Right cardiac atrium (tissue), 5 donors: ENCODE measurements around the gene SELENON. TPM values are rescaled to one million over a fixed set of nuclear protein-coding genes. Genes with fewer than 3 reads are reported as not detected.

ENCODE experiments used
- ATAC-seq, 2 donors: fragments of 200-7000 bp; cut with Tn5 transposase; one replicate each; pipeline versions ENCODE4 v1.8.0 to v1.9.1; 2020; ENCODE audit warnings: moderate library complexity in 2 of 2, mild to moderate bottlenecking in 1 of 2
- DNase-seq, 3 donors: peaks; one replicate each; pipeline ENCODE4 v3.0.0-alpha.2; 2020
- H3K27ac ChIP-seq: one replicate; pipeline ENCODE4 v1.5.1; 2013; ENCODE audit warnings: mild to moderate bottlenecking, low read length, control low read depth, moderate library complexity
- H3K27me3 ChIP-seq: one replicate; pipeline ENCODE4 v1.6.1; 2013; ENCODE audit not compliant: control insufficient read depth, insufficient read depth
- H3K4me1 ChIP-seq: one replicate; pipeline ENCODE4 v1.6.1; 2013; ENCODE audit warnings: low read length; ENCODE audit not compliant: control insufficient read depth, insufficient read depth
- H3K4me3 ChIP-seq: one replicate; pipeline ENCODE4 v1.5.1; 2013; ENCODE audit warnings: low read length, control low read depth
- H3K9me3 ChIP-seq: one replicate; pipeline ENCODE4 v1.6.1; 2013; ENCODE audit warnings: low read length; ENCODE audit not compliant: control insufficient read depth
- WGBS: extraction: QIAGEN DNeasy Blood & Tissue Kit; methylation state at CpG from one replicate; pipeline ENCODE4 v1.1.7; 2013; 5-methylcytosine and 5-hydroxymethylcytosine counted together
- intact Hi-C, 4 donors: fragments of 100-400 bp; cut with DNase I; formaldehyde crosslinking; loops; one replicate each; pipeline versions ENCODE4 v1.11.0 to v1.14.0; 2022 to 2023
- polyA plus RNA-seq: library from polyadenylated mRNA; stranded (reverse); fragments of 200-250 nt; gene quantifications from one replicate; pipeline ENCODE4 v1.2.3, GENCODE V29; 2013
- total RNA-seq, 4 donors: library from RNA; stranded (reverse); fragmentation: NEBNext Ultra II Directional; extraction: Animal tissue kit (Norgen Biotek cat#: 25700); gene quantifications; one replicate each; pipeline ENCODE4 v1.2.1, GENCODE V29; 2021
- donor health status: healthy with polysubstance abuse.
- donor health status: DM: no; HTN: yes; CAD: no.
- donor health status: DM: no; HTN: no; CAD: no.
- donor health status: DM: no; HTN: yes; CAD: no; lungs with severe emphysema.
- donor health status: DM: yes; HTN: yes; CAD: no.

SELENON gene
- total and polyA plus RNA-seq, 5 donors, result 26.4 to 48.2 (median 37.8) TPM

DNA sequence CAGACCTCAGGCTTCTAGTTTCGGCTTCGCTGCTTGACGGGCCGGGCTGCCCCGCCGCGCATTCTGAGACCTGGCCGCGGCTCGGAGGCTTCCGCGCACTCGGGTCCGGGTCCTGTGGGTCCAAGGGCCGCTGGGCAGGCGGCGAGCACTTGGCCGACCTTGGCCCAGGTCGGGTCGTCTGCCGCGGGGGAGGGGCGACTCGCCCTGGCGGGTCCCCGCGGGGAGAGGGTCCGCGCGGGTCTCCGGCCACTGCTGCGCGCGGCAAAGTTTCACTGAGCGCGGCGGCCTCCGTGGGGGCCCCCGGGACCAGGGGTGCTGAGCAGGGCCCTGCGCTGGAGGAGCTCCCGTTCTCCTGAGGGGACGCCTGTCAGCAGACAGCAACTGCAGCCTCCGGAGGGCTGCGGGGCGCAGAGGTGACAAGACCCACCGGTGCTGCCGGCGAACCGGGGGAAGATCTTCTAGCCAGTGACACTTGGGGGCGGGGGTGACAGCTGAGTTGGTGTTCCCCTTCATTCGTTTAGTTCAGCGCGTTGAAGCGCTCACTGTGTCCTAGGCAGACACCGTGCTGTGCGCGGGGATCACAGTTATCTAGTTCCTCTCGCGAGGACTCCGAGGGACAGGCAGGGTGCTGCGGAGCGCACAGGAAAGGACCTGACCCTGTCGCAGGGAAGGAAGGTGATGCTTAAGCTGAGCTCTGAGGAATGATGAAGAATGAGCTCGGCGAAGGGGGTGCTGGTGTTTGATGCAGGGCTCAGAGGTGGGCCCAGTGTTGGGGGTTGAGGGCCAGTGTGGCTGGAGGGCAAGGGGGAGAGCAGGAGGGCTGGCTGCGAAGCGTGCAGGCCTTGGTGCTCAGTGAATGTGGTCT lies 20.5 kb downstream of the SELENON start:
- Histone ChIP-seq H3K27me3 (no peaks in the 10 kb centered on the region), H3K9me3 (no peaks in the 10 kb centered on the region), H3K4me3 (peak overlapping the region; percentile 88), H3K27ac (peak overlapping the region; percentile 90), H3K4me1 (peaks cover 14% of the 10 kb centered on the region)
- intact Hi-C loops, result no loop called here
- ATAC-seq (peak; percentile 59 to 64), DNase-seq (peak; percentile 54 to 81 (median 71))
- under 1% methylated on average over 67 of the region's 67 CpGs for WGBS

DNA sequence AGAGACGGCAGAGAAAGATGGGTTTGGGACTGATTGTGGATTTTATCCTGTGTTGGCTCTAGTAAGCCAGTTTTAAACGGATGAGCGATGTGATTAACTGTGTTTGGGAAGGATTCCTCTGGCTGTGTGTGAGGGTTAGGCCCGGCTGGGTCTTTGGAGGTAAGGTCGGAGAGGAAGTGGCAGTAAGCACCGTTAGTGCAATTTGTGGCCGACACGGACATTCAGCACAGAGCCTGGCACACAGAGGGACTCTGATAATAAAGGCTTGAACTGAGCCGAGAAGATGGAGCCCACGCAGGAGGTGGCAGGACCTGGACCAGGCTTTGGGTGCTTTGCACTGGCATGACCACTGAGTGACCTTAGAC lies 21.1 kb downstream of the SELENON start:
- WGBS, result 30% methylated on average over 10 of the region's 10 CpGs
- H3K4me3 ChIP-seq, result peak overlapping the region; percentile 88
- H3K9me3 ChIP-seq, result no peaks in the 10 kb centered on the region
- peaks cover 14% of the 10 kb centered on the region for H3K4me1 ChIP-seq
- intact Hi-C loops, result no loop called here
- DNase-seq (no peak), ATAC-seq (no peak)
- peak overlapping the region; percentile 90 for H3K27ac ChIP-seq
- no peaks in the 10 kb centered on the region for H3K27me3 ChIP-seq

DNA sequence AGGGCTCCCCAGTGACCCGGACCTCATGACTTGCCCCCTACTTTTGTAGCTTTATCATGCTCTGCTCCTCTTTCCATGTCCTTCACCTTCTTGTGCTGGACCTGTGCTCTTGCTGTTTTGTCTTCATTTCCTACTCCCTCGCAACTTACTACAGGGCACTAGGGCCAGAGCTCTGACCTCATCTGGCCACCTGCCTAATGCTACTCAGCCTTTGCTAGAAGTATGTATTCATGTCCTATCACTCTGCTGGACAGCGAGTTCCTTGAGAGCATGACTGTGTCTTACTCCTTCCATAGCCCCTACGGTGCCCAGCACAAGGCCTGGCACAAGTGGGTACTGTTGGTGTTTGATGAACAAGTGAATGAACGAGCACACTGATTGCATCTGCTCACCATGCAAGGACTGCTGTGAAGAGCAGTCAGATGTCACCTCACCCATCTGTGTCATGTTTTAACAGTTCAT lies 21.7 kb downstream of the SELENON start:
- H3K27ac ChIP-seq, result peak overlapping the region; percentile 13
- H3K4me1 ChIP-seq, result peaks cover 14% of the 10 kb centered on the region
- no peaks in the 10 kb centered on the region for H3K9me3 ChIP-seq
- peak in 2 of 3 donors; percentile 66 to 76 for DNase-seq
- peak in 1 of 2 donors; percentile 12 for ATAC-seq
- intact Hi-C loops, result no loop called here
- H3K4me3 ChIP-seq, result no peak overlapping the region
- 43% methylated on average over 5 of the region's 5 CpGs for WGBS
- H3K27me3 ChIP-seq, result no peaks in the 10 kb centered on the region

DNA sequence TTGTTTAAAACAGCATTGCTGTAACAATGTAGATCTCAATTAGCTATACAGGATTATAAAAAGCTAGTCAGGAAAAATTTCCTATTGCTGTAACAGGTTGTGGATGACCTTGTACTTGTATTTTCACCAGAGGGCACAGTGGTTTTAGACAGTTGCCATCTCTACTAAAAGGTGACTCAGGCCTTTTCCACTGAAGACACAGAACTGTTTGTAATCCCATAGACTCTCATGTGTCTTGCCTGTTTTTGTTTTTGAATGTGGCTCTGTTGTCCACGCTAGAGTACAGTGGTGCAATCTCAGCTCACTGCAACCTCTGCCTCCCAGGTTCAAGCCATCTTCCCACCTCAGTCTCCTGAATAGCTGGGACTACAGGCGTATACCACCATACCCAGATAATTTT lies 25.6 kb downstream of the SELENON start:
- no peak overlapping the region for H3K27ac ChIP-seq

DNA sequence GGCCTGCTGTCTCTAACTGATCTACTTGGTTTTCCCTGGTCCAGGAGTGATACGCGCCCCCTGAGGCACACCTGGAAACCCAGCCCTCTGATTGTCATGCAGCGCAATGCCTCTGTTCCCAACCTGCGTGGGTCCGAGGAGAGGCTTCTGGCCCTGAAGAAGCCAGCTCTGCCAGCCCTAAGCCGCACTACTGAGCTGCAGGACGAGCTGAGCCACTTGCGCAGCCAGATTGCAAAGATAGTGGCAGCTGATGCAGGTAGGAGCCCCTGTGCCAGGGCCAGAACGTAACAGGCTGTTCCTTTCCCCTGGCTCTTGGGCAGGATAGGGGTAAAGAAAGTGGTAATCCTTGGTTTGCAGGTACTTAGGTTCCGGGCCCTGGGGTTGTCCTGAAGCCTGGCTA lies 26.6 kb downstream of the SELENON start:
- H3K27me3 ChIP-seq, result no peaks in the 10 kb centered on the region
- ATAC-seq (no peak), DNase-seq (no peak)
- no peaks in the 10 kb centered on the region for H3K9me3 ChIP-seq
- WGBS, result 94% methylated on average over 10 of the region's 10 CpGs
- intact Hi-C loops, result no loop called here
- H3K4me3 ChIP-seq, result no peak overlapping the region
- no peak overlapping the region for H3K27ac ChIP-seq
- H3K4me1 ChIP-seq, result peaks cover 4% of the 10 kb centered on the region

More for the DNA sequence above, 25.6 kb downstream of the SELENON start:
- ATAC-seq (no peak), DNase-seq (no peak)
- intact Hi-C loops, result no loop called here
- Histone ChIP-seq H3K4me3 (no peak overlapping the region), H3K9me3 (no peaks in the 10 kb centered on the region), H3K27me3 (no peaks in the 10 kb centered on the region), H3K4me1 (peaks cover 12% of the 10 kb centered on the region)
- WGBS, result 92% methylated on average over 2 of the region's 2 CpGs

DNA sequence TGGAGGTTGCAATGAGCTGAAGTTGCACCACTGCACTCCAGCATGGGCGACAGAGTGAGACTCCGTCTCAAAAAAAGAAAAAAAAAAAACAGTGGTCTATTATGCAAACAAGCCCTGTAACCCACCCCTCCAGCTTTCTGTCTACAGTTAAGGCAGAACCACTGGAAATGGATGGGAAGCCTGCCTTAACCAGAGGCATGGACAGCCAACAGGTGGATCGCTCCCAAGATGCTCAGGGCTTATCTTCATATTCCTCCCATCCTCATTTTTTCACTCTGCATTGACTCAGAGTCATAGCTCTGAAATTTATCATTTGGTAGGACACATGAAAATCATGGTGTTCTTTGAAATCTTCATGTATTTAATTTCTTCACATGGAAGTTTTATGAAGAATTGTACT lies 28.5 kb downstream of the SELENON start:
- intact Hi-C loops, result no loop called here
- H3K27me3 ChIP-seq, result no peaks in the 10 kb centered on the region

DNA sequence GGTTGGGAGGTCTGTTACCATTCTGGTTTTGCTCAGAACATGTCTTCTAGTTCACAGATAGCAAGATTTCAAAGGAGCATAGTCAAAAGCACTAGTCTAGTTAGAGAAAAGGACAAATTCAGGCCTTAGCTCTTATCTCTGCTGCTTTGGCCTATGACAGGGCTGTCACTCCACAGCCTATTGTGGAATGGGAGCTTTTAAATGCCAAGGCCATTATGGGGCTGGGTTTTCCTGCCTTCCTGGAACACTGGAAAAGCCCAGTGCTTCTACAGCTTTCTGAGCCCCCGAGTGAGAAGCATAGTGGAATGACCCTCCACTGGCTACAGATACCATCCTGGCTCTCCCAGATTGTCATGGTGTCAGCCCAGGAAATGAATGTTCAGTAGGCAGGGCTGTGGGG lies 29.1 kb downstream of the SELENON start:
- Histone ChIP-seq H3K27me3 (no peaks in the 10 kb centered on the region), H3K4me3 (no peak overlapping the region), H3K9me3 (no peaks in the 10 kb centered on the region), H3K27ac (no peak overlapping the region), H3K4me1 (no peaks in the 10 kb centered on the region)
- 50% methylated on average over 1 of the region's 1 CpG for WGBS
- no peak for DNase-seq
- intact Hi-C loops, result no loop called here
- ATAC-seq, result peak in 1 of 2 donors; percentile 56

More for the DNA sequence above, 28.5 kb downstream of the SELENON start:
- no peak overlapping the region for H3K27ac ChIP-seq
- H3K9me3 ChIP-seq, result no peaks in the 10 kb centered on the region
- no peaks in the 10 kb centered on the region for H3K4me1 ChIP-seq
- H3K4me3 ChIP-seq, result no peak overlapping the region
- no peak for DNase-seq
- ATAC-seq, result no peak
- WGBS, result 62% methylated on average over 3 of the region's 3 CpGs

DNA sequence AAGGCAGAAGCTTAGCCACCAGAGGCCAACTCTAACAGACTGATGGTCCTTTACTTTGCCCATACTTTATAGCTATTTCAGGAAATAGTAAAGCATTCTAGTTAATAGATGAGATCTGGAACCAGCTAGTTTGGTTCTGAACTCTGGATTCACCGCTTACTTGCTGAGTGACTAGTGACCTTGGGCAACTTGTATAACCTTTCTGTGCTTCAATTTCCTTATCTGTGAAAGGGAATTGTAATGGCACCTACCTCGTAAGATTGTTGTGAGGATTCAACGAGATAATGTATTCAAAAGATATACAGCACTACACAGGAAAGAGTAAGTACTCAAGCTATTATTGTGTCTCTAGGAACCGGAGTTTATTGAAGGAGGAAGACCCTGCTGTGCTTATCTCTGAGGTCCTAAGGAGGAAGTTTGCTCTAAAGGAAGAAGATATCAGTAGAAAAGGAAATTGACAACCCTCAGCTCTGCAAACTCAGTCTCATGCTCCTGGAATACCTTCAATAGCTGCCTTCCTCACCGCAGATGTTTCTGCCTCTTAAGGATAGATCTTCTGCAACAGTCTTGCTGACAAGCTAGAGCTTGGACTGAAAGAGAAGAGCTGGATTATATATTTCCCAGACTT lies 31.7 kb downstream of the SELENON start:
- H3K9me3 ChIP-seq, result no peaks in the 10 kb centered on the region
- no peak overlapping the region for H3K4me3 ChIP-seq
- WGBS, result 47% methylated on average over 5 of the region's 5 CpGs
- DNase-seq (no peak), ATAC-seq (no peak)
- H3K27ac ChIP-seq, result no peak overlapping the region
- H3K27me3 ChIP-seq, result no peaks in the 10 kb centered on the region
- no peaks in the 10 kb centered on the region for H3K4me1 ChIP-seq
- intact Hi-C loops, result no loop called here

DNA sequence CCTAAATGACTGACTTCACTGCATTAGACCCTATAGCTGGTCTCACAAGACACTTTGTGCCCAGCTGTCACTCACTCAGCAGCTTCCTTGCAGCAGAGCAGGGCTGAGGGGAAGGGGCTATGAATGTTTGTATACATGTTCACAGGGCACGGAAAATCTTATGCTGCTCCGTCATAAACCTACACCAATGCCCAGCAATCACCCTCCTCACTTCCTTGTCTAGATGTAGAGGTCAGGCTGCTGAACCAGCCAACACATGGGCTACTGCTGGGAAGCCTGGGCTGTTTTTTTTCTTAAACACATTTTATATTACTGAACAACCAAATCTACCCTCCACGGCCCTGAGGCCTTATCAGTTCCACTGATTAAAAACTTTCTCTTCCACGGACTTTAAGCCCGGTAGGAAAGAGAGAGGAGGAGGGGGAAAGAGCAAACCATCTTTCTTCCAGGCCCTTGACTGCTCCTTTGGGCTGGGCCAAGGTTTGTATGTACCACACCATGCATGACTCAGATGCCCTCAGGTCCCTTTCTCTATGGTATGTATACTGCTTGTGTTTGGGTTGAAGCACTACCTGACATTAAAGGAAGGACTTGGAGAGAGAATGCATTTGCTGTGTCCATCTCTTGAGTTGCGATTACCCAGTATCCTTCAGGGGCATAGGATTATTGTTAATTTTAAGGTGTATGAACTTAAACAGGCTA lies 32.5 kb downstream of the SELENON start:
- WGBS, result 76% methylated on average over 6 of the region's 6 CpGs
- ATAC-seq (no peak), DNase-seq (no peak)
- H3K27ac ChIP-seq, result no peak overlapping the region
- H3K4me3 ChIP-seq, result no peak overlapping the region
- H3K4me1 ChIP-seq, result no peaks in the 10 kb centered on the region
- no peaks in the 10 kb centered on the region for H3K9me3 ChIP-seq
- no peaks in the 10 kb centered on the region for H3K27me3 ChIP-seq
- intact Hi-C loops, result no loop called here

DNA sequence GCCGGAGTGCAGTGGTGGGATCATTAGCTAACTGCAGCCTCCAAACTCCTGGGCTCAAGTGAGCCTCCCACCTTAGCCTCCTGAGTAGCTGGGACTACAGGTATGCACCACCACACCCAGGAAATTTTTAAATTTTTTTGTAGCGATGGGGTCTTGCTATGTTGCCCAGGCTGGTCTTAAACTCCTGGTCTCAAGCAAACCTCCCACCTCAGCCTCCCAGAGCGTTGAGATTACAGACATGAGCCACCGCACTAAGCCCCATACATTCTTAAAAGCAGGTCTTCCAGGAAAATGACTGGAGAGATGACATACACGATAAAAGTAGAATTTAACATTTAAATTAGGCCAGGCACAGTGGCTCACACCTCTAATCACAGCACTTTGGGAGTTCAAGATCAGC lies 33.2 kb downstream of the SELENON start:
- Histone ChIP-seq H3K9me3 (no peaks in the 10 kb centered on the region), H3K27me3 (no peaks in the 10 kb centered on the region), H3K27ac (no peak overlapping the region), H3K4me3 (no peak overlapping the region), H3K4me1 (no peaks in the 10 kb centered on the region)
- WGBS, result 97% methylated on average over 5 of the region's 5 CpGs
- intact Hi-C loops, result no loop called here
- DNase-seq (no peak), ATAC-seq (no peak)

DNA sequence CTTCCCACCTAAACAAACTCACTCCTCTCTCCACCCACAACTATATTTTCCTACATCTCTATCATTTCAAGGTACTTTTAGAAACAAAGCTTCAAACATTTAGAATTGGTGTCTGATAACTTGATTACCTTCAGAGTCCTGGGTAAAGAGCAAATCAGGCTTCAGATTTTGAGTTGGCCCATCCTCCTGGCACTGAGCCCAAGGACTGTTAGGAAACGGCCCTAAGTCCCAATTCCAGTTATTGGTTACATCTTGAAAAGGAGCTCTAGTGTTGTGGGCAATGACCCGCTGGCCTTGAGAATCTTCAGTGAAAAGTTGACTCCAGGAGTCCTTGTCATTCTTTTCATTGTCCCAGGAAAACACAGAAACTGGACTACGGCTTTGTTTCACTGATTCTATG lies 34.9 kb downstream of the SELENON start:
- H3K27ac ChIP-seq, result no peak overlapping the region
- H3K9me3 ChIP-seq, result no peaks in the 10 kb centered on the region
- H3K4me1 ChIP-seq, result no peaks in the 10 kb centered on the region
- DNase-seq (peak in 1 of 3 donors; percentile 69), ATAC-seq (no peak)
- no peaks in the 10 kb centered on the region for H3K27me3 ChIP-seq
- intact Hi-C loops, result no loop called here
- no peak overlapping the region for H3K4me3 ChIP-seq
- WGBS, result 66% methylated on average over 3 of the region's 3 CpGs
